Astrocyte of the hippocampus (primary cell): ENCODE data around the gene KCTD3.

Experiments used
- DNase-seq: peaks from one replicate; pipeline ENCODE4 v3.0.0; 2011; ENCODE audit warnings: low read depth, low spot score

KCTD3 gene

DNA sequence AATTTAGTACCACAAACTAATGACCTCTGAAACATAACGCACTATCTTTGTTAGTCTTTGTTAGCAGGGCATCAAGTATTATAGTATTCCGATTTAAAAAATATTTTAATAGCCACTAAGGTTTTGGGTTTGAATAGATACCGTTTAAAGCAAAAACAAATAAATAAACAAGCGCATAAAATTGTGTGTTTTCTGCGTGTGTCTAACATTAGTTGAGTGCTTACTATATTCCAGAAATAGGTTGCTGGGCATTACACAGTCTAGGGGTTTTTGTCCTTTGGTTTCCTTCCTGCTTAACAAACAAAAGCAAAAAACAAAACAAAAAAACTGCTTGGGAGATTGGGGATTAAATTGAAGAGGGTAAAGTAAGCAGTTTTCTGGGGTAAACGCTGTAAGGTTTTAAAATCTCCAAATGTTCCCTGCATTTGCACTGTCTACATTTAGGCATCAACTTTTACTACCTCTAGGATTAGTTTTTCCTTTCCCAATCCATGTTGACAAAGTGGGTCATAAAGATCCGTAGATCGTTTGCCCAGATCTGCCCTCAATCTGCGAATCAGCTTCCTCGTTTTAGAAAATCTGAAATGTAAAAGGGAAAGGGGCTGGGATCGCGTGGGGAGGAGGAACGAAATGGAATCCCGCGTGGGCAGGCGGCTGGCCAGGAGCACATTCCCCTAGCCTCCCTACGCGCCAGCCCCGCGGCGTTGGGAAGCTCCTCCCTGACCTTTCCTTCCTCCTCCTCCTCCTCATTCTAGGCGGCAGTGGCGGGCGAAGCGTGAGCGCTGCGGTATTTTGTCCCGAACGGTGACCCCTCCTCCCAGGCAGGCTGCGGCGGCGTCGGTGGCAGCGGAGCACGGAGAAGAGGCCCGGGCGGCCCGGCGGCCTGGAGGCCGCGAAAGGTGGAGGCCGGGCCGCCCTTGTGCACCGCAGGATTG, at the start of gene KCTD3:
TSS of gene KCTD3 (plus strand) at position 749 of the 935 bp plus-strand sequence. CDS start 382 bp downstream, outside the sequence.
- DNase-seq = peak; percentile 83

- DNase-seq = peak; percentile 73
Measured at GRCh38 chr1:215517441-215517891, 49.6 kb upstream of the KCTD3 start.

GRCh38 chr1:215518594-215518993, 48.5 kb upstream of the KCTD3 start:
- no peak for DNase-seq

DNA sequence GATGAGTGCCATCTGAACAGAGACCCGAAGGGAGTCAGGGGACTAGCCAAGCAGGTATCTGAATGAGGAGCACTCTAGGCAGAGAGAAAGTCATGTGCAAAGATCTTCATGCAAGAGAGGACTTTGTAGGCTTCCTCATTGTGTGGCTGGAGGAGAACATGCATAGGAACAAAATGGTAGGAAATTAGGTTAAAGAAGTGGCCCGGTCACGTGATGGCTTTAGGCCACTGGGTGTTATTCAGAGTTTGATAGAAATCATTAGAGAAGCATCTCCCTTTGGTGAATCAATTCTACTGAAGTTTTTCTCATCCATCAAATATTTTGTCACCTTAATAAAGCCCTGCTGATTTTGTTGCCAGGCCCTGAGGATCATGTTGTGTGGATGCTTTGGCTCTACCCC, 45.8 kb upstream of the KCTD3 start:
- DNase-seq = no peak

DNA sequence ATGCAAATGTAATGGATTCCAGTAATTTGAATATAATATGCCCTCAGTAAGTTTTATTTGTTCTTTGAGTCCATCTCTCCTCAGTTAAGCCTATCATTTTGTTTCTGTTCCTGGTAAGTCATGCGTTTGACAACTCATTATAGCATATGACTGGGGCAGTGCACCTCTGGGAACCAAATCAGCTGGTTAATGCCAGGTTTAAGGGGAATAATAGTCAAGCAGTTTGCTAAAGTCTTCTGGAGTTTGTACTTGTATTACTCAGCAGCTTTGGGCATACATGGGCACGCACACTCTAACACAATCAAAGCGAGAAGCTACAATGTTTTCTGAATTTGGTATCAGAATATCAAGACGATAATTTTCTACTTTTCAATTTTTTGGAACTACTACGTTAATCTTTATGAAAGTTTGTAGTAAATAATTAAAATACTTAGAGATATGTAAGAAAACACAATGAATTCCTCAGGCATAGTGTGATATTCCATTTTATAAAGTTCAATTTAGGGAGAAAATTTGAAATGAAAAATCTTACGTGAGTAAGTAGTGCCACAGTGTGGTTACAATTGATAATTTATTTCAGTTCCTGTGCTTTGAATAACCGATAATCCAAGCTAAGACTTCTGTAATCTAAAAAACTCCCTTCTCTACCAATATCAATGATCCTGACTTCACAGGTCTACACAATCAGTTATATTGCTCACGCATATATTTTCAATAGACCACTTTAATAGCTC, 43.8 kb upstream of the KCTD3 start:
- DNase-seq = peak; percentile 37

GRCh38 chr1:215523906-215524305, 43.2 kb upstream of the KCTD3 start:
- peak; percentile 8 for DNase-seq

- DNase-seq = peak; percentile 64
Measured at GRCh38 chr1:215526147-215526845, 40.8 kb upstream of the KCTD3 start.

DNA sequence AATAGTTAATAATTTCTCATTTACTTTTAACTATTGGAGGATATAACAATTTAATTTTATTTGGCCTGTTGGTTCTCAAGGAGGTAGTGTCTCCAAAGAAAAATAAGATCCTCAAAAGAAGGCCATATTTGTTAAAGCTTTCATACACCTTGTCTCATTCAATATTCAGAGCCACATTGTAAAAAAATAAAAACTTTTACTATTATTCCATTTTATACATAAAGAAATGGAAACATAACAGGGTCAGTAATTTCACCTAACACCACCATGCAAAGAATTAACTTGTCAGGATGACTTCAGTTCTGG, 40.3 kb upstream of the KCTD3 start:
- no peak for DNase-seq

- DNase-seq = no peak
Measured at GRCh38 chr1:215529111-215529510, 38.0 kb upstream of the KCTD3 start.

GRCh38 chr1:215529571-215529970, 37.5 kb upstream of the KCTD3 start:
- no peak for DNase-seq

- no peak for DNase-seq
Measured at GRCh38 chr1:215530401-215530984, 36.6 kb upstream of the KCTD3 start.

DNA sequence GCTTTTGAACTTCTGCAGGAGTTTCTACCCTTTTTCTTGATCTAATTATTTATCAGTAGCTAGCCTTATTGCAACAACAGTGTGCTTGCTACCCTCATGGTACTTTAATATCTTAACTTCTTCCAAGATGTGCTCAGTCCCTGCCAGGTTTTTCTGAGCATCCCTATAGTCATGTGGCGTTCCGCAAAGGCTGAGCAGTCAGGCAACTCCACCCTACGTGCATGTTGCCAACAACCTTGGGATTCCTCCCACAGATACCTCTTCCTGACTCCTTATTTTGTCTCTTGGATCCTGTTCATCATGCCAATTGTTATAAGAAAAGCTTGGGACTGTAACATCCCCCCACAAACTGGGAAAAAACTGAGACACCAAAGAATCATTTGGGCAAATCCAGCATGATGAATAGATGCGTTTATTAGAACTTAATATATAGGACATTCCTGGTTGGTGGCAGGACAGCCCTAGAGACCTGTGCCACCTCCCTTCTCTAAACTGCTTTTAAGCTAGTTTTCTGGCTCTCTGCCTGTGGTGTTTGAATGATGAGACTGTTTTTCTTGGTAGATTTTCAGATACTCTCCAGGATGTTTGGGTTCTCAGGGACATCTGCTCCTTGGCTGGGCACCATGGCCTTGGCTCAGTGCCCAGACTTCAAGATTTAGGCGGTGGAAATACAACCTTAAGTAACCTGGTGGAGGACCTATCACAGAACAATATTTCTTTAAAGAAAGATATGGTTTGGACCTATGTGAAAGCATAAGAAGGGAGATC, 27.1 kb upstream of the KCTD3 start:
- peak; percentile 32 for DNase-seq

DNA sequence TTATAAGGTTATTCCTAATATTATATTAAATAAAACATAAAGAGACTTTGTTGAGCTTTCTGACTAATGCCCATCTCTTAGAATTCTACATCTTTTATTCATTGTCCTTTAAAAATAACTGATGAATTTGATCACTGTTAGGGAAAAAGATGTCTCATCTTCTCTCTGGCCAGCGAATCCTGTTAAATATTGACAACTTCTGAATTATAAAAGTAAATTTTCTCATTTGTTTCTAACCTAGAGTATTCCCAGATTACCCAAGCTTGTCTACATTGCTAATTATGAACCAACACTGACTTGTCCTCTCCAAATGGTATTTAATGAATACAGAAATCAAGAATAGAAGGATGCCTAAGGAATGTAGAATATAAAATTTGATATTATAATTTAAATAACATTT, 24.8 kb upstream of the KCTD3 start:
- no peak for DNase-seq

DNA sequence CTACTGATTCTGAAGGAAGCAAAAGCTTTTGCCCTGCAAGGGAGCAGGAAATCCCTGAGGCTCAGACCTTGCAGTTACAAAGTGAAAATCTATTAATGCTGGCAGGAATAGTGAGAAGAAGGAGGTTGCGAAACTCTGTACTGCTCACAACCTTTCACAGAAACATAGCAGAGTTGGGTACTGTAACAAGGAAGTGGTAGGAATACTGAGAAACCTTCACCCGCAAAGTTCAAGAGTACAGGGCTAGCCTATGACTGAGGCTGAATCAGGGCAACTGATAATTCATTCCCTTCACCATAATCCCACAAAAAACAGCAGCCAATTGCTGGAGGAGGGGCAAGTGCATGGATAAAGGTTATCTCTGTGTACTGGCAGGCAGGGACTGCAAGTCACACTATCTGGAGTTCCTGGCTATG, 23.9 kb upstream of the KCTD3 start:
- peak; percentile 4 for DNase-seq

GRCh38 chr1:215543806-215544205, 23.3 kb upstream of the KCTD3 start:
- no peak for DNase-seq

- DNase-seq = no peak
Measured at GRCh38 chr1:215544566-215544965, 22.5 kb upstream of the KCTD3 start.

DNA sequence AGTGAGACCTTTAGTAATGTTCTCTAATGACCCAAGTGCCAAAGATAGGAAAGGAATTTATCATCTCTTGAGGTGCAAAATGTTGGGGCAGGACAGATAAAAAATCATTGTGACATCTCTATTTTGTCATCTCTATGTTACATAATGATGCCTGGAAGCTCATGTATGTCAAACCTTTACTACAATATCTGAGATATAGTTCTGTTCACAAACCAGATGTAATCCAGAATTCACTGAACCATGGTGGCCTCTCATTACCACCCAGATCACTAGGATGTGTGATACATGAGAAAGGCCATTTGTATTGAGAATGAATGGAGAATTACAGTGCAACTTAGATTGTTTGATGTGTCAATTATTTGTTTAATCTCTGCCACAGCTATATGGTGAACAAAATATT, 22.0 kb upstream of the KCTD3 start:
- DNase-seq = no peak

- no peak for DNase-seq
Measured at GRCh38 chr1:215547011-215547410, 20.1 kb upstream of the KCTD3 start.

- no peak for DNase-seq
Measured at GRCh38 chr1:215551806-215552205, 15.3 kb upstream of the KCTD3 start.

GRCh38 chr1:215554865-215555264, 12.2 kb upstream of the KCTD3 start:
- DNase-seq = no peak

DNA sequence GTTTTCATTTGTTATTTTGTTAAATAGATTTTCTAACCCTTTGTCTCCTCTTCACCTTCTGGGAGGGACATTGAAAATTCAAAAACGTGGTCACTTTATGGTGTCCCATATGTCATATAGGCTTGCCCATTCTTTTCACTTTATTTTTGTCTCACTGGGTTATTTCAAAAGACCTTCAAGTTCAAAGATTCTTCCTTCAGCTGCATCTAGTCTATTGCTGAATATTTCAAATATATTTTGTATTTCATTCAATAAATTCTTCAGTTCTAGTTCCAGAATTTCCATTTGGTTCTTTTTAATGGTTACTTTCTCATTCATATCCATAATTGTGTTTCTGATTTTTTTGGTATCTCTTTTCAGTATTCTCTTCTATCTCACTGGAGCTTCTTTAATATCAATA, 11.6 kb upstream of the KCTD3 start:
- no peak for DNase-seq
